ENCODE data around the gene LRRC49.
A peak's percentile ranks its signal among the peaks of the same experiment; 100 is the strongest.

LRRC49 gene

GRCh38 chr15:71079208-71080044 lies 186.8 kb downstream of the LRRC49 start:
- Histone ChIP-seq H3K4me3 (ENCODE audit: low read depth, low read length) (no peak overlapping the region), H3K27me3 (ENCODE audit: control insufficient read depth, insufficient read depth, low read length) (peaks cover 22% of the 10 kb centered on the region), H3K27ac (ENCODE audit: low read depth, low read length) (no peak overlapping the region), H3K4me1 (ENCODE audit: control insufficient read depth, insufficient read depth, low read length) (no peaks in the 10 kb centered on the region), H3K9ac (ENCODE audit: low read depth, low read length) (no peak overlapping the region), H3K36me3 (ENCODE audit: control insufficient read depth, insufficient read depth, low read length) (no peaks in the 10 kb centered on the region), H3K9me3 (ENCODE audit: control insufficient read depth, insufficient read depth, low read length) (no peaks in the 10 kb centered on the region)

DNA sequence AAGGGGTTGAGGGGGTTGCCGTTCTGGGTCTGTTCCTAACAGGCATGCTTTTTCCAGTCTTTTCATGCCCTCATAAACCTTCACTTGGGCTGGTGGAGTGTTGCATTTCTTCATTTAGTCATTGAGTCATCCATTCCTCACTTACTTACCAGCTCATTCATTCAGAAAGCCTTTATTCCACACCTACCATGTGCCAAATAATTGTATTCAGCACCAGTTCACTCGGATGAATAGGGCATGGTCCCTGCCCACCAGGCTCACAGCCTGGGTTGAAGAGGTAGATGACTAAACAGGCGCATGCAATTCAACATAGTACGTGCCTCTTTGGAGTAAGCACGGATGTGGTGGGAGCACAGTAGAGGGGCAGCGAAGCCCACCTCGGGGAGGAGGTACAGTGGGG lies 187.5 kb downstream of the LRRC49 start:
- Histone ChIP-seq H3K27ac (ENCODE audit: low read depth, low read length) (no peak overlapping the region), H3K27me3 (ENCODE audit: control insufficient read depth, insufficient read depth, low read length) (peaks cover 29% of the 10 kb centered on the region)

GRCh38 chr15:71080705-71081104 lies 188.1 kb downstream of the LRRC49 start:
- Histone ChIP-seq H3K27me3 (ENCODE audit: control insufficient read depth, insufficient read depth, low read length) (peaks cover 33% of the 10 kb centered on the region), H3K4me1 (ENCODE audit: control insufficient read depth, insufficient read depth, low read length) (peaks cover 11% of the 10 kb centered on the region), H3K4me3 (ENCODE audit: low read depth, low read length) (no peak overlapping the region), H3K27ac (ENCODE audit: low read depth, low read length) (no peak overlapping the region), H3K36me3 (ENCODE audit: control insufficient read depth, insufficient read depth, low read length) (no peaks in the 10 kb centered on the region), H3K9ac (ENCODE audit: low read depth, low read length) (no peak overlapping the region), H3K9me3 (ENCODE audit: control insufficient read depth, insufficient read depth, low read length) (no peaks in the 10 kb centered on the region)

More for the DNA sequence above, 187.5 kb downstream of the LRRC49 start:
- Histone ChIP-seq H3K9me3 (ENCODE audit: control insufficient read depth, insufficient read depth, low read length) (no peaks in the 10 kb centered on the region), H3K36me3 (ENCODE audit: control insufficient read depth, insufficient read depth, low read length) (no peaks in the 10 kb centered on the region), H3K9ac (ENCODE audit: low read depth, low read length) (no peak overlapping the region), H3K4me1 (ENCODE audit: control insufficient read depth, insufficient read depth, low read length) (peaks cover 6% of the 10 kb centered on the region), H3K4me3 (ENCODE audit: low read depth, low read length) (no peak overlapping the region)

DNA sequence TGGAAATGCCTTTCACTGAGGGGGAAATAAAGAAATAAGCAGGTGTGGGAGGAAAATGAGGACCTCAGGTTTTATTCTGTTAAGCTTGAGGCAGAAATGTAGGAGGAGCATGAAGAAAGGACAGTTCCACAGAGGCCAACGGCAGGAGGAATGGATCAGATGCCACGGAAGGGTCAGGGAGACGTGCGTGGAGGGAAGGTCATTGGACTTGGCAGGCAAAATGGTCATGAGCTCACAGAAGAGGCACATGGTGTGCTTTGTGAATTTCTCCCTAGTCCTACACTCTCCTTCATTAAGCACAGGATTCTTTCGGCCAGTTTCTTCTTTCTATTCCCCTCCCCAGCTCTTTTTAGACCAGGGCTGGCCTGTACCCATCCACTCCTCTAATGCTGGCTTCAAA lies 190.2 kb downstream of the LRRC49 start:
- no peaks in the 10 kb centered on the region for H3K36me3 ChIP-seq (ENCODE audit: control insufficient read depth, insufficient read depth, low read length)
- H3K27me3 ChIP-seq (ENCODE audit: control insufficient read depth, insufficient read depth, low read length) = peaks cover 52% of the 10 kb centered on the region
- no peak overlapping the region for H3K4me3 ChIP-seq (ENCODE audit: low read depth, low read length)

GRCh38 chr15:71083349-71083748 lies 190.7 kb downstream of the LRRC49 start:
- Histone ChIP-seq H3K4me1 (ENCODE audit: control insufficient read depth, insufficient read depth, low read length) (peaks cover 17% of the 10 kb centered on the region), H3K27ac (ENCODE audit: low read depth, low read length) (no peak overlapping the region), H3K4me3 (ENCODE audit: low read depth, low read length) (no peak overlapping the region), H3K36me3 (ENCODE audit: control insufficient read depth, insufficient read depth, low read length) (no peaks in the 10 kb centered on the region), H3K9ac (ENCODE audit: low read depth, low read length) (no peak overlapping the region), H3K27me3 (ENCODE audit: control insufficient read depth, insufficient read depth, low read length) (peaks cover 54% of the 10 kb centered on the region), H3K9me3 (ENCODE audit: control insufficient read depth, insufficient read depth, low read length) (no peaks in the 10 kb centered on the region)

More for the DNA sequence above, 190.2 kb downstream of the LRRC49 start:
- H3K27ac ChIP-seq (ENCODE audit: low read depth, low read length) = no peak overlapping the region
- no peak overlapping the region for H3K9ac ChIP-seq (ENCODE audit: low read depth, low read length)
- peaks cover 17% of the 10 kb centered on the region for H3K4me1 ChIP-seq (ENCODE audit: control insufficient read depth, insufficient read depth, low read length)
- no peaks in the 10 kb centered on the region for H3K9me3 ChIP-seq (ENCODE audit: control insufficient read depth, insufficient read depth, low read length)

DNA sequence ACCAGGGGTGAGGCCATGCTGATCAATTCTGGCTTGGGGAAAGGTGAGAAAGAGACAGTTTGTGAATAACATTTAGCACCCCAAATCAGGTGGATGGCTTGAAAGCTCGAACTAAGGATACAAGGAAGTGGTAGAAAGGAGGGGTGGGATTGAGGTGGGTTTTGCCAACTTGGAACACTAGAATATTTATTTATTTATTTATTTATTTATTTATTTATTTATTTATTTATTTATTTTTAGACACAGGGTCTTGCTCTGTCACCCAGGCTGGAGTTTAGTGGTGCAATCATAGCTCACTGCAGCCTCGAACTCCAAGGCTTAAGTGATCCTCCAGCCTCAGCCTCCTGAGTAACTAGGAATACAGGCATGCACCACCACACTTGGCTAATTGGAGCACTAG lies 191.6 kb downstream of the LRRC49 start:
- Histone ChIP-seq H3K36me3 (ENCODE audit: control insufficient read depth, insufficient read depth, low read length) (no peaks in the 10 kb centered on the region), H3K9me3 (ENCODE audit: control insufficient read depth, insufficient read depth, low read length) (no peaks in the 10 kb centered on the region), H3K4me1 (ENCODE audit: control insufficient read depth, insufficient read depth, low read length) (peaks cover 17% of the 10 kb centered on the region), H3K27ac (ENCODE audit: low read depth, low read length) (no peak overlapping the region), H3K27me3 (ENCODE audit: control insufficient read depth, insufficient read depth, low read length) (peaks cover 54% of the 10 kb centered on the region), H3K9ac (ENCODE audit: low read depth, low read length) (no peak overlapping the region), H3K4me3 (ENCODE audit: low read depth, low read length) (no peak overlapping the region)

GRCh38 chr15:71085809-71086208 lies 193.2 kb downstream of the LRRC49 start:
- peaks cover 17% of the 10 kb centered on the region for H3K4me1 ChIP-seq (ENCODE audit: control insufficient read depth, insufficient read depth, low read length)
- peak overlapping the region; percentile 24 for H3K27ac ChIP-seq (ENCODE audit: low read depth, low read length)
- H3K36me3 ChIP-seq (ENCODE audit: control insufficient read depth, insufficient read depth, low read length) = no peaks in the 10 kb centered on the region
- H3K9me3 ChIP-seq (ENCODE audit: control insufficient read depth, insufficient read depth, low read length) = no peaks in the 10 kb centered on the region
- no peak overlapping the region for H3K4me3 ChIP-seq (ENCODE audit: low read depth, low read length)
- no peak overlapping the region for H3K9ac ChIP-seq (ENCODE audit: low read depth, low read length)
- H3K27me3 ChIP-seq (ENCODE audit: control insufficient read depth, insufficient read depth, low read length) = peaks cover 54% of the 10 kb centered on the region

GRCh38 chr15:71088155-71088554 lies 195.5 kb downstream of the LRRC49 start:
- Histone ChIP-seq H3K9me3 (ENCODE audit: control insufficient read depth, insufficient read depth, low read length) (no peaks in the 10 kb centered on the region), H3K9ac (ENCODE audit: low read depth, low read length) (no peak overlapping the region), H3K27ac (ENCODE audit: low read depth, low read length) (no peak overlapping the region), H3K27me3 (ENCODE audit: control insufficient read depth, insufficient read depth, low read length) (peaks cover 44% of the 10 kb centered on the region), H3K4me1 (ENCODE audit: control insufficient read depth, insufficient read depth, low read length) (peaks cover 17% of the 10 kb centered on the region), H3K4me3 (ENCODE audit: low read depth, low read length) (no peak overlapping the region), H3K36me3 (ENCODE audit: control insufficient read depth, insufficient read depth, low read length) (no peaks in the 10 kb centered on the region)

- Histone ChIP-seq H3K9me3 (ENCODE audit: control insufficient read depth, insufficient read depth, low read length) (no peaks in the 10 kb centered on the region), H3K4me1 (ENCODE audit: control insufficient read depth, insufficient read depth, low read length) (peaks cover 17% of the 10 kb centered on the region), H3K4me3 (ENCODE audit: low read depth, low read length) (no peak overlapping the region), H3K27me3 (ENCODE audit: control insufficient read depth, insufficient read depth, low read length) (peaks cover 39% of the 10 kb centered on the region), H3K27ac (ENCODE audit: low read depth, low read length) (no peak overlapping the region), H3K36me3 (ENCODE audit: control insufficient read depth, insufficient read depth, low read length) (no peaks in the 10 kb centered on the region), H3K9ac (ENCODE audit: low read depth, low read length) (no peak overlapping the region)
These were observed 196.1 kb downstream of the LRRC49 start for GRCh38 chr15:71088683-71089082.

- no peaks in the 10 kb centered on the region for H3K36me3 ChIP-seq (ENCODE audit: control insufficient read depth, insufficient read depth, low read length)
- no peaks in the 10 kb centered on the region for H3K9me3 ChIP-seq (ENCODE audit: control insufficient read depth, insufficient read depth, low read length)
- no peak overlapping the region for H3K9ac ChIP-seq (ENCODE audit: low read depth, low read length)
- no peak overlapping the region for H3K27ac ChIP-seq (ENCODE audit: low read depth, low read length)
- no peak overlapping the region for H3K4me3 ChIP-seq (ENCODE audit: low read depth, low read length)
- H3K27me3 ChIP-seq (ENCODE audit: control insufficient read depth, insufficient read depth, low read length) = peaks cover 29% of the 10 kb centered on the region
- peaks cover 15% of the 10 kb centered on the region for H3K4me1 ChIP-seq (ENCODE audit: control insufficient read depth, insufficient read depth, low read length)
These were observed 197.2 kb downstream of the LRRC49 start for GRCh38 chr15:71089801-71090200.

DNA sequence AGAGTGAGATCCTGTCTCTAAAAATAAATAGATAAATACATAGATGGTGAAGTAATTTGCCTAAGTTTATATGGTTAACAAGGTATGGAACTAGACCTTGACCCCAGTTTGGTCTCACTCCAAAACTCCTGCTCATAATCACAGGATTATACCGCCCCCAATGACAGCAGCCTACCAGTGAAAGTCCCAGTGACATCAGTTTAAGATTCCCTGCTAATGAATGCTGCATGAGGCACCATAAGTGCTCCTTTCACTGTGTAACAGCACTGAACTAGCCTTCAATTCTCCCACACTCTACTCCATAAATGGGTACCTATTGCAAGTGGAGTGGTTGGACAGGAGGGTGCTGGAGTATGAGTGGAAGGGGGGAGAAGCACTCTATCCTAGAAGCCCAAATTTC lies 199.0 kb downstream of the LRRC49 start:
- Histone ChIP-seq H3K27me3 (ENCODE audit: control insufficient read depth, insufficient read depth, low read length) (peaks cover 14% of the 10 kb centered on the region), H3K36me3 (ENCODE audit: control insufficient read depth, insufficient read depth, low read length) (no peaks in the 10 kb centered on the region), H3K4me3 (ENCODE audit: low read depth, low read length) (no peak overlapping the region), H3K9ac (ENCODE audit: low read depth, low read length) (no peak overlapping the region), H3K9me3 (ENCODE audit: control insufficient read depth, insufficient read depth, low read length) (no peaks in the 10 kb centered on the region), H3K27ac (ENCODE audit: low read depth, low read length) (no peak overlapping the region), H3K4me1 (ENCODE audit: control insufficient read depth, insufficient read depth, low read length) (no peaks in the 10 kb centered on the region)
